Endothelial cell (in vitro differentiated cells): Measurements from ENCODE around the gene NDUFB1. TPM values are rescaled to one million over a fixed set of nuclear protein-coding genes. Genes with fewer than 3 reads are reported as not detected.

Experiments used
- DNase-seq: peaks from one replicate; pipeline ENCODE4 v3.0.0; 2021; ENCODE audit warnings: low spot score
- H3K27ac Mint-ChIP-seq: one replicate; pipeline ENCODE4 v1.8.0; 2021; ENCODE audit warnings: mixed read lengths, inconsistent platforms; ENCODE audit not compliant: unreplicated experiment
- H3K27me3 Mint-ChIP-seq: one replicate; pipeline ENCODE4 v1.8.0; 2021; ENCODE audit warnings: mild to moderate bottlenecking, moderate library complexity, mixed read lengths, inconsistent platforms; ENCODE audit not compliant: unreplicated experiment
- H3K36me3 Mint-ChIP-seq: one replicate; pipeline ENCODE4 v1.8.0; 2021; ENCODE audit warnings: mild to moderate bottlenecking, low read depth, mixed read lengths, inconsistent platforms; ENCODE audit not compliant: unreplicated experiment
- H3K4me1 Mint-ChIP-seq: one replicate; pipeline ENCODE4 v1.8.0; 2021; ENCODE audit warnings: mild to moderate bottlenecking, mixed read lengths, inconsistent platforms; ENCODE audit not compliant: unreplicated experiment
- H3K4me3 Mint-ChIP-seq: one replicate; pipeline ENCODE4 v1.8.0; 2021; ENCODE audit warnings: mild to moderate bottlenecking, mixed read lengths, inconsistent platforms; ENCODE audit not compliant: unreplicated experiment
- H3K9me3 Mint-ChIP-seq: one replicate; pipeline ENCODE4 v1.8.0; 2021; ENCODE audit warnings: mixed read lengths, inconsistent platforms; ENCODE audit not compliant: unreplicated experiment
- total RNA-seq: library from RNA; stranded (reverse); fragmentation: NEBNext Ultra II Directional; extraction: Animal tissue kit (Norgen Biotek cat#: 25700); gene quantifications from one replicate; pipeline ENCODE4 v1.2.1, GENCODE V29; 2021; ENCODE audit not compliant: unreplicated experiment
- TF ChIP-seq, protein P1 (sequence below): fragments of 200-600 bp; sonication (generic); IDR thresholded peaks from one replicate; pipeline ENCODE4 v1.5.0; 2021; ENCODE audit warnings: antibody characterized with exemption; ENCODE audit not compliant: unreplicated experiment

The NDUFB1 gene
- total RNA-seq, 1 donor from 2014 or later: 117 TPM

GRCh38 chr14:92074555-92074954, 47.0 kb downstream of the NDUFB1 start:
- H3K27ac Mint-ChIP-seq: no peak overlapping the region
- no peak overlapping the region for H3K4me3 Mint-ChIP-seq
- H3K27me3 Mint-ChIP-seq: no peaks in the 10 kb centered on the region
- no peaks in the 10 kb centered on the region for H3K4me1 Mint-ChIP-seq
- TF ChIP-seq, protein P1, sequence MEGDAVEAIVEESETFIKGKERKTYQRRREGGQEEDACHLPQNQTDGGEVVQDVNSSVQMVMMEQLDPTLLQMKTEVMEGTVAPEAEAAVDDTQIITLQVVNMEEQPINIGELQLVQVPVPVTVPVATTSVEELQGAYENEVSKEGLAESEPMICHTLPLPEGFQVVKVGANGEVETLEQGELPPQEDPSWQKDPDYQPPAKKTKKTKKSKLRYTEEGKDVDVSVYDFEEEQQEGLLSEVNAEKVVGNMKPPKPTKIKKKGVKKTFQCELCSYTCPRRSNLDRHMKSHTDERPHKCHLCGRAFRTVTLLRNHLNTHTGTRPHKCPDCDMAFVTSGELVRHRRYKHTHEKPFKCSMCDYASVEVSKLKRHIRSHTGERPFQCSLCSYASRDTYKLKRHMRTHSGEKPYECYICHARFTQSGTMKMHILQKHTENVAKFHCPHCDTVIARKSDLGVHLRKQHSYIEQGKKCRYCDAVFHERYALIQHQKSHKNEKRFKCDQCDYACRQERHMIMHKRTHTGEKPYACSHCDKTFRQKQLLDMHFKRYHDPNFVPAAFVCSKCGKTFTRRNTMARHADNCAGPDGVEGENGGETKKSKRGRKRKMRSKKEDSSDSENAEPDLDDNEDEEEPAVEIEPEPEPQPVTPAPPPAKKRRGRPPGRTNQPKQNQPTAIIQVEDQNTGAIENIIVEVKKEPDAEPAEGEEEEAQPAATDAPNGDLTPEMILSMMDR: no peak
- no peak for DNase-seq
- H3K9me3 Mint-ChIP-seq: no peaks in the 10 kb centered on the region
- H3K36me3 Mint-ChIP-seq: peaks cover 17% of the 10 kb centered on the region

Other genes starting within 250 kb of the NDUFB1 start
- 0.26 TPM for gene FBLN5, start 174.0 kb downstream of the NDUFB1 start, total RNA-seq
- 46.8 TPM for gene TRIP11, start 81.6 kb downstream of the NDUFB1 start, total RNA-seq
- 32.7 TPM for gene ATXN3, start 15.1 kb downstream of the NDUFB1 start, total RNA-seq
- 80.3 TPM for gene CPSF2, start 263 bp upstream of the NDUFB1 start, total RNA-seq
- gene SLC24A4, start 201.5 kb upstream of the NDUFB1 start, total RNA-seq: 1.1 TPM